Prostate gland (tissue), 2 donors: ENCODE data around the gene DNAL4. TPM values are rescaled to one million over a fixed set of nuclear protein-coding genes. Genes with fewer than 3 reads are reported as not detected.

ENCODE experiments used
- DNase-seq: peaks from one replicate; pipeline ENCODE4 v3.0.0-alpha.2; 2019; ENCODE audit warnings: low spot score
- H3K27ac ChIP-seq, 2 donors: fragments of 200-600 bp; sonication (generic); 2 replicates each; pipeline ENCODE4 v1.5.1; 2017 to 2019
- H3K27me3 ChIP-seq: fragments of 200-600 bp; sonication (generic); replicated peaks from 2 replicates; pipeline ENCODE4 v1.5.1; 2019; ENCODE audit not compliant: insufficient read depth
- H3K36me3 ChIP-seq, 2 donors: fragments of 200-600 bp; sonication (generic); 1 replicate in 1 of 2; 2 replicates in 1 of 2; pipeline versions ENCODE4 v1.5.1 to v1.8.1; 2017 to 2019
- H3K4me1 ChIP-seq: fragments of 200-600 bp; sonication (generic); replicated peaks from 2 replicates; pipeline ENCODE4 v1.5.1; 2019
- H3K4me3 ChIP-seq, 2 donors: fragments of 200-600 bp; sonication (generic); 2 replicates each; pipeline ENCODE4 v1.5.1; 2017 to 2019
- H3K9me3 ChIP-seq: fragments of 200-600 bp; sonication (generic); 2 replicates; pipeline ENCODE4 v1.5.1; 2017
- POLR2A ChIP-seq: fragments of 450-650 bp; IDR thresholded peaks from one replicate; pipeline ENCODE4 v1.6.1; 2016; ENCODE audit warnings: antibody characterized with exemption, mild to moderate bottlenecking
- POLR2AphosphoS5 ChIP-seq: sonication (generic); formaldehyde crosslinking; IDR thresholded peaks from one replicate; pipeline ENCODE4 v1.6.1; 2017; ENCODE audit warnings: antibody characterized with exemption
- whole genome bisulfite sequencing: methylation state at CpG from one replicate; pipeline ENCODE4 v1.1.5; 2018; 5-methylcytosine and 5-hydroxymethylcytosine counted together
- intact Hi-C: fragments of 100-400 bp; cut with DNase I; formaldehyde crosslinking; loops from one replicate; pipeline ENCODE4 v1.14.2; 2022
- total RNA-seq, 2 donors: library from RNA; depleted of rRNA; stranded (reverse); fragments of >200 nt; gene quantifications; one replicate each; pipeline ENCODE4 v1.1.0, GENCODE V29; 2016
- TF ChIP-seq, protein P1 (sequence below), 4 experiments: fragments of 200-600 bp in 2 of 4; fragments of 450-650 bp in 2 of 4; sonication (generic) in 2 of 4; IDR thresholded peaks; 1 replicate in 3 of 4; 2 replicates in 1 of 4; pipeline ENCODE4 v1.5.1; 2016 to 2019; ENCODE audit warnings: antibody characterized with exemption in 4 of 4, mild to moderate bottlenecking in 2 of 4, moderate library complexity in 2 of 4

The DNAL4 gene
- total RNA-seq, 2 donors from 2014 or later: 36.9 to 41.8 TPM

DNA sequence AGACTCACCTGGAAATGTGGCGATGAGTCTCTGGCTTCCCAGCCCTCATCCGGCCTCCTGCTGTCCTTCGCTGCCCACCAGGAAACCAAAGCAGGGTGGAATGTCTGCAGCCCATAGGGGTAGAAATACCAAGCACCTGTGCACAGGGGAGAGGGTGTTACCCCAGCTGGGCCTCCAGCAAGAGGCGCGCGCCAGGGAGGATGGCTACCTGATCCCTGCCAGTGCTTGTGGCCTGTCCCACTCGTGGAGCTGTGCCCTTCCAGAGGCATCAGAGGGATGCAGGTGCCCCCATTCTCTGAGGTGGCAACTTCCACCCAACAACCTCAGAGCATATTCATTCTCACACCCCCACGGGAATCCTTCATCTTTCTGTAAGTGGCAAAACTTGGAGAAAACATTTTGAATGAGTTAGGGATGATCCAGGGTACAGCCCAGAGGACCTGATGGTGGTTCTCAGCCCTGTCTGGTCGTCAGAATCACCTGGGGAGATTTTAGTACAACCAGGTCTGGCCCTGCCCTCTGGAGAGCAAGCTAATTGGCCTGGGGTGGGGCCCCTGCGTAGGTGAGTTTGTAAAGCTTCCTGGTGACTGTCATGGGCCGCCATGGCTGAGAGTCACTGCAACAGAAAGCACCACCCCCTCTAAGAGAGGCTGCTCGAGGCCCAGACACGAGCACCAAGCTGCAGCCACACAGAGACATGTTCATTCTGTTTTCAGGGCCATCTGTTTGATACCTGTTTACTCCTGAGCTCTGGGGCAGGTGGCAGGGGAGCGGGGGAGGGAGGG, 48.1 kb downstream of the DNAL4 start:
- TF ChIP-seq POLR2AphosphoS5: no peak
- TF ChIP-seq, protein P1, sequence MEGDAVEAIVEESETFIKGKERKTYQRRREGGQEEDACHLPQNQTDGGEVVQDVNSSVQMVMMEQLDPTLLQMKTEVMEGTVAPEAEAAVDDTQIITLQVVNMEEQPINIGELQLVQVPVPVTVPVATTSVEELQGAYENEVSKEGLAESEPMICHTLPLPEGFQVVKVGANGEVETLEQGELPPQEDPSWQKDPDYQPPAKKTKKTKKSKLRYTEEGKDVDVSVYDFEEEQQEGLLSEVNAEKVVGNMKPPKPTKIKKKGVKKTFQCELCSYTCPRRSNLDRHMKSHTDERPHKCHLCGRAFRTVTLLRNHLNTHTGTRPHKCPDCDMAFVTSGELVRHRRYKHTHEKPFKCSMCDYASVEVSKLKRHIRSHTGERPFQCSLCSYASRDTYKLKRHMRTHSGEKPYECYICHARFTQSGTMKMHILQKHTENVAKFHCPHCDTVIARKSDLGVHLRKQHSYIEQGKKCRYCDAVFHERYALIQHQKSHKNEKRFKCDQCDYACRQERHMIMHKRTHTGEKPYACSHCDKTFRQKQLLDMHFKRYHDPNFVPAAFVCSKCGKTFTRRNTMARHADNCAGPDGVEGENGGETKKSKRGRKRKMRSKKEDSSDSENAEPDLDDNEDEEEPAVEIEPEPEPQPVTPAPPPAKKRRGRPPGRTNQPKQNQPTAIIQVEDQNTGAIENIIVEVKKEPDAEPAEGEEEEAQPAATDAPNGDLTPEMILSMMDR (IDR thresholded peaks at IDR 0.05): no peak
- TF ChIP-seq POLR2A: no peak
- 87% methylated on average over 14 of the region's 14 CpGs for WGBS
- no peak overlapping the region for H3K4me3 ChIP-seq
- no peaks in the 10 kb centered on the region for H3K9me3 ChIP-seq
- intact Hi-C loops: no loop called here
- H3K27me3 ChIP-seq: no peaks in the 10 kb centered on the region
- H3K27ac ChIP-seq: no peak overlapping the region
- no peak for DNase-seq
- H3K4me1 ChIP-seq: peaks cover 9% of the 10 kb centered on the region
- H3K36me3 ChIP-seq: peaks cover 55 to 75% of the 10 kb centered on the region in 2 donors

GRCh38 chr22:38744981-38745380, 49.0 kb downstream of the DNAL4 start:
- no peak for DNase-seq

GRCh38 chr22:38742176-38742942, 51.6 kb downstream of the DNAL4 start:
- WGBS: 92% methylated on average over 25 of the region's 25 CpGs
- peaks cover 75 to 88% of the 10 kb centered on the region in 2 donors for H3K36me3 ChIP-seq
- intact Hi-C loops: no loop called here
- H3K27ac ChIP-seq: no peak overlapping the region
- H3K4me3 ChIP-seq: no peak overlapping the region
- H3K9me3 ChIP-seq: no peaks in the 10 kb centered on the region
- H3K27me3 ChIP-seq: no peaks in the 10 kb centered on the region
- H3K4me1 ChIP-seq: no peaks in the 10 kb centered on the region
- DNase-seq: no peak
- TF ChIP-seq, protein P1 (IDR thresholded peaks at IDR 0.05): no peak
- TF ChIP-seq POLR2AphosphoS5 (no peak), POLR2A (no peak)

More at GRCh38 chr22:38744981-38745380, 49.0 kb downstream of the DNAL4 start:
- Histone ChIP-seq H3K36me3 (peaks cover 55 to 75% of the 10 kb centered on the region in 2 donors), H3K9me3 (no peaks in the 10 kb centered on the region), H3K27ac (no peak overlapping the region), H3K27me3 (no peaks in the 10 kb centered on the region), H3K4me3 (no peak overlapping the region), H3K4me1 (peaks cover 3% of the 10 kb centered on the region)
- TF ChIP-seq, protein P1 (IDR thresholded peaks at IDR 0.05): no peak
- TF ChIP-seq POLR2A (no peak), POLR2AphosphoS5 (no peak)
- 81% methylated on average over 6 of the region's 6 CpGs for WGBS
- intact Hi-C loops: no loop called here

GRCh38 chr22:38741576-38741975, 52.4 kb downstream of the DNAL4 start:
- 85% methylated on average over 10 of the region's 10 CpGs for WGBS
- Histone ChIP-seq H3K27me3 (no peaks in the 10 kb centered on the region), H3K4me3 (no peak overlapping the region), H3K36me3 (peaks cover 74 to 84% of the 10 kb centered on the region in 2 donors), H3K4me1 (no peaks in the 10 kb centered on the region), H3K9me3 (no peaks in the 10 kb centered on the region), H3K27ac (no peak overlapping the region)
- DNase-seq: no peak
- TF ChIP-seq, protein P1 (IDR thresholded peaks at IDR 0.05): no peak
- TF ChIP-seq POLR2A: no peak
- TF ChIP-seq POLR2AphosphoS5: no peak
- intact Hi-C loops: no loop called here
